Measurements from ENCODE around the gene GAS7.

GRCh38 chr17:9907131-9907530, 291.3 kb downstream of the GAS7 start:
- no peak for TF ChIP-seq CTCF (IDR thresholded peaks at IDR 0.05)
- no peak for TF ChIP-seq EZH2 (IDR thresholded peaks at IDR 0.05; ENCODE audit: borderline replicate concordance, insufficient read depth, low read depth, low read length, poor library complexity, severe bottlenecking)

Measured in B cell (primary cell).